Gastroesophageal sphincter (tissue), 4 donors: ENCODE data around the gene GABRA5. TPM values are rescaled to one million over a fixed set of nuclear protein-coding genes. Genes with fewer than 3 reads are reported as not detected.

ENCODE experiments used
- ATAC-seq: fragments of 150-250 bp; one replicate; pipeline ENCODE4 v1.9.1; 2016; ENCODE audit warnings: mild to moderate bottlenecking, moderate library complexity
- H3K27ac ChIP-seq, 4 donors: fragments of 200-600 bp; sonication (generic) in 3 of 4; 1 replicate in 3 of 4; 2 replicates in 1 of 4; pipeline ENCODE4 v1.5.1; 2016 to 2019
- H3K27me3 ChIP-seq: fragments of 200-600 bp; sonication (generic); one replicate; pipeline ENCODE4 v1.5.1; 2019
- H3K36me3 ChIP-seq, 2 donors: fragments of 200-600 bp; sonication (generic); one replicate each; pipeline ENCODE4 v1.5.1; 2019; ENCODE audit warnings: control low read depth in 1 of 2
- H3K4me1 ChIP-seq, 3 donors: fragments of 200-600 bp; sonication (generic); 1 replicate in 2 of 3; 2 replicates in 1 of 3; pipeline ENCODE4 v1.5.1; 2016 to 2019; ENCODE audit warnings: control low read depth in 2 of 3
- H3K4me3 ChIP-seq, 2 donors: fragments of 200-600 bp; sonication (generic); one replicate each; pipeline ENCODE4 v1.5.1; 2019; ENCODE audit warnings: mild to moderate bottlenecking in 1 of 2, moderate library complexity in 1 of 2
- H3K9me3 ChIP-seq, 3 donors: fragments of 200-600 bp; sonication (generic); one replicate each; pipeline ENCODE4 v1.5.1; 2017 to 2019; ENCODE audit warnings: control low read depth in 2 of 3
- CTCF ChIP-seq, 4 experiments: fragments of 200-600 bp in 2 of 4; fragments of 450-650 bp in 2 of 4; sonication (generic) in 1 of 4; IDR thresholded peaks; one replicate each; pipeline ENCODE4 v1.5.1; 2017 to 2019; ENCODE audit warnings: antibody characterized with exemption in 4 of 4, mild to moderate bottlenecking in 2 of 4, moderate library complexity in 2 of 4
- EP300 ChIP-seq: sonication (generic); formaldehyde crosslinking; IDR thresholded peaks from one replicate; pipeline ENCODE4 v1.6.1; 2017; ENCODE audit warnings: antibody characterized with exemption, mild to moderate bottlenecking
- POLR2A ChIP-seq, 2 donors: fragments of 450-650 bp; IDR thresholded peaks; one replicate each; pipeline ENCODE4 v1.6.1; 2017; ENCODE audit warnings: antibody characterized with exemption in 2 of 2, mild to moderate bottlenecking in 2 of 2, moderate library complexity in 1 of 2
- POLR2AphosphoS5 ChIP-seq: sonication (generic); formaldehyde crosslinking; IDR thresholded peaks from one replicate; pipeline ENCODE4 v1.6.1; 2017; ENCODE audit warnings: antibody characterized with exemption
- WGBS, 2 donors: methylation state at CpG; one replicate each; pipeline ENCODE4 v1.1.5; 2018; ENCODE audit warnings: low coverage in 1 of 2; 5-methylcytosine and 5-hydroxymethylcytosine counted together
- total RNA-seq, 4 donors: library from RNA; depleted of rRNA; stranded (reverse); fragments of >200 nt; gene quantifications; one replicate each; pipeline ENCODE4 v1.1.0, GENCODE V29; 2016

GABRA5 gene
- total RNA-seq, 4 donors from 2014 or later, result 2.4 to 151 (median 33.7) TPM

- H3K27me3 ChIP-seq, result no peaks in the 10 kb centered on the region
These were observed 15.9 kb downstream of the GABRA5 start for GRCh38 chr15:26882616-26883365.

GRCh38 chr15:26883466-26883865, 16.6 kb downstream of the GABRA5 start:
- Histone ChIP-seq H3K9me3 (no peaks in the 10 kb centered on the region), H3K4me3 (no peak overlapping the region), H3K36me3 (peaks cover 0 to 10% of the 10 kb centered on the region in 2 donors), H3K27ac (no peak overlapping the region), H3K4me1 (peaks cover 0 to 6% (median under 1%) of the 10 kb centered on the region in 3 donors), H3K27me3 (peaks cover 6% of the 10 kb centered on the region)
- no peak for ATAC-seq
- 87% methylated on average over 3 of the region's 32 CpGs; no CpG with 5 or more reads in 1 of the 2 donors for WGBS, 2 donors
- no peak for TF ChIP-seq EP300
- TF ChIP-seq POLR2AphosphoS5, result no peak
- TF ChIP-seq CTCF (IDR thresholded peaks at IDR 0.05), result no peak
- no peak for TF ChIP-seq POLR2A (IDR thresholded peaks at IDR 0.05)

More at GRCh38 chr15:26882616-26883365, 15.9 kb downstream of the GABRA5 start:
- peaks cover 0 to 10% of the 10 kb centered on the region in 2 donors for H3K36me3 ChIP-seq
- H3K4me1 ChIP-seq, result no peaks in the 10 kb centered on the region
- no peak for ATAC-seq
- H3K4me3 ChIP-seq, result no peak overlapping the region
- WGBS, 2 donors, result 87 to 89% methylated on average over 3 to 9 of the region's 35 CpGs
- H3K9me3 ChIP-seq, result no peaks in the 10 kb centered on the region
- no peak overlapping the region for H3K27ac ChIP-seq
- TF ChIP-seq CTCF (IDR thresholded peaks at IDR 0.05) (no peak), EP300 (no peak), POLR2A (IDR thresholded peaks at IDR 0.05) (no peak), POLR2AphosphoS5 (no peak)

- Histone ChIP-seq H3K4me3 (no peak overlapping the region), H3K9me3 (no peaks in the 10 kb centered on the region), H3K27me3 (peaks cover 19% of the 10 kb centered on the region), H3K27ac (no peak overlapping the region), H3K36me3 (peaks cover 0 to 10% of the 10 kb centered on the region in 2 donors), H3K4me1 (peaks cover 0 to 21% (median 3%) of the 10 kb centered on the region in 3 donors)
- 60 to 78% methylated on average over 3 of the region's 4 CpGs for WGBS, 2 donors
- ATAC-seq, result no peak
- TF ChIP-seq POLR2A (IDR thresholded peaks at IDR 0.05) (no peak), CTCF (IDR thresholded peaks at IDR 0.05) (no peak), POLR2AphosphoS5 (no peak), EP300 (no peak)
These were observed 19.7 kb downstream of the GABRA5 start for GRCh38 chr15:26886566-26886965.

- no peak for ATAC-seq
- Histone ChIP-seq H3K27ac (peak overlapping the region in 1 of 4 donors; percentile 68), H3K9me3 (no peaks in the 10 kb centered on the region), H3K4me1 (peaks cover 0 to 29% (median 5%) of the 10 kb centered on the region in 3 donors), H3K4me3 (no peak overlapping the region), H3K36me3 (peaks cover 0 to 4% of the 10 kb centered on the region in 2 donors), H3K27me3 (peaks cover 27% of the 10 kb centered on the region)
- TF ChIP-seq POLR2AphosphoS5, result no peak
- TF ChIP-seq POLR2A (IDR thresholded peaks at IDR 0.05), result no peak
- no peak for TF ChIP-seq CTCF (IDR thresholded peaks at IDR 0.05)
- no peak for TF ChIP-seq EP300
- 49 to 59% methylated on average over 4 to 7 of the region's 7 CpGs for WGBS, 2 donors
These were observed 21.2 kb downstream of the GABRA5 start for GRCh38 chr15:26887926-26888666.
